GM21529 (cell line): ENCODE measurements around the gene GLT1D1.

Experiments
- ATAC-seq: cut with Tn5 transposase; IDR thresholded peaks from one replicate; pipeline ENCODE4 v1.9.1; 2021; ENCODE audit not compliant: unreplicated experiment

GLT1D1 gene

GRCh38 chr12:128959901-128960300 lies 106.6 kb downstream of the GLT1D1 start:
- no peak for ATAC-seq

- ATAC-seq = no peak
These were observed 108.1 kb downstream of the GLT1D1 start for GRCh38 chr12:128961308-128961902.

- no peak for ATAC-seq
These were observed 108.7 kb downstream of the GLT1D1 start for GRCh38 chr12:128961957-128962356.

GRCh38 chr12:128966203-128966810 lies 113.0 kb downstream of the GLT1D1 start:
- no peak for ATAC-seq

- no peak for ATAC-seq
These were observed 115.4 kb downstream of the GLT1D1 start for GRCh38 chr12:128968668-128969067.

- peak; percentile 74 for ATAC-seq
These were observed 116.3 kb downstream of the GLT1D1 start for GRCh38 chr12:128969480-128970055.

GRCh38 chr12:128970110-128970509 lies 116.8 kb downstream of the GLT1D1 start:
- no peak for ATAC-seq

- ATAC-seq = no peak
These were observed 117.7 kb downstream of the GLT1D1 start for GRCh38 chr12:128970941-128971340.

- ATAC-seq = no peak
These were observed 118.5 kb downstream of the GLT1D1 start for GRCh38 chr12:128971802-128972201.

- no peak for ATAC-seq
These were observed 120.8 kb downstream of the GLT1D1 start for GRCh38 chr12:128973883-128974681.

- no peak for ATAC-seq
These were observed 121.6 kb downstream of the GLT1D1 start for GRCh38 chr12:128974881-128975280.

- no peak for ATAC-seq
These were observed 123.0 kb downstream of the GLT1D1 start for GRCh38 chr12:128976120-128976738.

- no peak for ATAC-seq
These were observed 124.2 kb downstream of the GLT1D1 start for GRCh38 chr12:128977441-128977840.

- ATAC-seq = no peak
These were observed 124.8 kb downstream of the GLT1D1 start for GRCh38 chr12:128978067-128978466.

GRCh38 chr12:128980623-128981022 lies 127.3 kb downstream of the GLT1D1 start:
- ATAC-seq = no peak

- ATAC-seq = no peak
These were observed 128.8 kb downstream of the GLT1D1 start for GRCh38 chr12:128981971-128982533.

- no peak for ATAC-seq
These were observed 129.7 kb downstream of the GLT1D1 start for GRCh38 chr12:128982933-128983332.

- no peak for ATAC-seq
These were observed 130.1 kb downstream of the GLT1D1 start for GRCh38 chr12:128983371-128983770.

- ATAC-seq = no peak
These were observed 133.7 kb downstream of the GLT1D1 start for GRCh38 chr12:128986957-128987356.

GRCh38 chr12:128989287-128989686 lies 136.0 kb downstream of the GLT1D1 start:
- ATAC-seq = no peak

GRCh38 chr12:128991716-128992115 lies 138.4 kb downstream of the GLT1D1 start:
- no peak for ATAC-seq
